GM12875 (cell line): ENCODE results near the gene TMEM92.

ENCODE experiments used
- H3K4me3 ChIP-seq: one replicate; pipeline ENCODE4 v1.5.1; 2011; ENCODE audit warnings: low read depth, low read length, control low read depth
- TF ChIP-seq, protein P1 (sequence below): IDR thresholded peaks from 2 replicates; pipeline ENCODE4 v1.5.1; 2011; ENCODE audit warnings: low read depth, mild to moderate bottlenecking, control low read depth, inconsistent platforms, low read length, moderate library complexity, borderline replicate concordance; ENCODE audit not compliant: insufficient read depth

TMEM92 gene

DNA sequence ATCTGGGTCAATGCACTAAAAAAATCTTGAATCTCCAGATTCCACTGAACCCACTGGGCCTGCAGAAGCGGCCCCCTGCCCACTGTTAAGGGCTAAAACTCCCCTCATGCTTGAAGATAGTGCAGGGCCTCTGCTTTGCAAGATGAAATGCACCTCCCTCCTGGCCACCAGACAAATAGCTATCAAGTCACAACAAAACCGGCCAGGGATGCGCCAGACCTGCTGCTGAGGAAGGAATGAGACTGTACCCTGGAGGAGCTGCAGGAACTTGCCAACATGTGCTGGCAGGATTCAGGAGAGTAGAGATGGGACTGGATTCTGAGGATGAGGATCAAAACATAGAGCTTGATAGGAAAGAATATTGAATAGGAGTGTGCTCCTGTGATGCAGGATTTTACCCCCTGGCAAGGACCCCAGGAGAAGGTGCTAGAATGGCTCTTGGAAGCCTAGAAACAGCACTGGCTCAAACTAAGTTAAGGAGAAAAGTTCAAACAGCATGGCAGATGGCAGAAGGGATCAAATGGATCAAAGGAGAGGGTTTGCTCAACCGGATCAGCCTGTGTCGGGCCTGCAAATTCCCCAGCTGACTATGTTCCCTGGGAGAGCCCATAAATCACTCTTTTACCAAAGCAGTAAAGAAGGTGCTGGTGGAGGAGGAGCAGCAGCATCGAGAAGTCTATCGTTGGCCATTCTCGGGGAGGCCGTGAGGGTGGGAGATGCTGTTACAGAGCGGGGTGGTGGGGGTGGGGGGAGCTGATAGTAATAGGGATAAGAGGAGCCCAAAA, 44.4 kb downstream of the TMEM92 start:
- no peak overlapping the region for H3K4me3 ChIP-seq
- TF ChIP-seq, protein P1, sequence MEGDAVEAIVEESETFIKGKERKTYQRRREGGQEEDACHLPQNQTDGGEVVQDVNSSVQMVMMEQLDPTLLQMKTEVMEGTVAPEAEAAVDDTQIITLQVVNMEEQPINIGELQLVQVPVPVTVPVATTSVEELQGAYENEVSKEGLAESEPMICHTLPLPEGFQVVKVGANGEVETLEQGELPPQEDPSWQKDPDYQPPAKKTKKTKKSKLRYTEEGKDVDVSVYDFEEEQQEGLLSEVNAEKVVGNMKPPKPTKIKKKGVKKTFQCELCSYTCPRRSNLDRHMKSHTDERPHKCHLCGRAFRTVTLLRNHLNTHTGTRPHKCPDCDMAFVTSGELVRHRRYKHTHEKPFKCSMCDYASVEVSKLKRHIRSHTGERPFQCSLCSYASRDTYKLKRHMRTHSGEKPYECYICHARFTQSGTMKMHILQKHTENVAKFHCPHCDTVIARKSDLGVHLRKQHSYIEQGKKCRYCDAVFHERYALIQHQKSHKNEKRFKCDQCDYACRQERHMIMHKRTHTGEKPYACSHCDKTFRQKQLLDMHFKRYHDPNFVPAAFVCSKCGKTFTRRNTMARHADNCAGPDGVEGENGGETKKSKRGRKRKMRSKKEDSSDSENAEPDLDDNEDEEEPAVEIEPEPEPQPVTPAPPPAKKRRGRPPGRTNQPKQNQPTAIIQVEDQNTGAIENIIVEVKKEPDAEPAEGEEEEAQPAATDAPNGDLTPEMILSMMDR = no peak

DNA sequence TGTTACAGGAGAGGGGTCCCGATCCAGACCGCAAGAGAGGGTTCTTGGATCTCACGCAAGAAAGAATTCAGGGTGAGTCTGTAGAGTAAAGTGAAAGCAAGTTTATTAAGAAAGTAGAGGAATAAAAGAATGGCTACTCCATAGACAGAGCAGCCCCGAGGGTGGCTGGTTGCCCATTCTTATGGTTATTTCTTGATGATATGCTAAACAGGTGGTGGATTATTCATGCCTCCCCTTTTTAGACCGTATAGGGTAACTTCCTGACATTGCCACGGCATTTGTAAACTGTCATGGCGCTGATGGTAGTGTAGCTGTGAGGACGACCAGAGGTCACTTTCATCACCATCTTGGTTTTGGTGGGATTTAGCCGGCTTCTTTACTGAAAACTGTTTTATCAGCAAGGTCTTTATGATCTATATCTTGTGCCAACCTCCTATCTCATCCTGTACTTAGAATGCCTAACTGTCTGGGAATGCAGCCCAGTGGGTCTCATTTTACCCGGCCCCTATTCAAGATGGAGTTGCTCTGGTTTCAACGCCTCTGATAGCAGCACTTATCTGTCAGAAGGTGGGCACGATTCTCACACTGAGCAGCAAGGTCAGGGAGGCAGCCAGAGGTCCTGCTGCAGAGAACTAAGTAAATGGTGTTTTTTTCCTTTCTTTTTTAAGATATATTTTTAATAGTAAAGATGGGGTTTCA, 45.2 kb downstream of the TMEM92 start:
- no peak overlapping the region for H3K4me3 ChIP-seq
- TF ChIP-seq, protein P1 = no peak

DNA sequence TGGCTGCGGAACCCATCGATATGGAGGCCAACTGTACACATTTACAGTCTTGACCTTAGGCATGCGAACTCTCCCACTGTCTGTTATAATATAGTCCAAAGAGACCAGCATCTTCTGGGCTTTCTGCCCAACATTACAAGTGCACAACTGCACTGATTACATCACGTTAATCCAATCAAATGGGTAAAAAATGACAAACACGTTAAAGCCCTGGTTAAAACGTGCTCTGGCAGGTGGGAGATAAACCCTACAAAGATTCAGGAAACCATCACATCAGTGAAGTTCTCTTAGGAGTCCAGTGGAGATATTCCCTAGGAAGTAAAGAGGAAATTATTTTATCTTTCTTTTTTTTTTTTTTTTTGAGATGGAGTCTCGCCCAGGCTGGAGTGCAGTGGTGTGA, 48.0 kb downstream of the TMEM92 start:
- TF ChIP-seq, protein P1 = no peak
- H3K4me3 ChIP-seq = no peak overlapping the region

DNA sequence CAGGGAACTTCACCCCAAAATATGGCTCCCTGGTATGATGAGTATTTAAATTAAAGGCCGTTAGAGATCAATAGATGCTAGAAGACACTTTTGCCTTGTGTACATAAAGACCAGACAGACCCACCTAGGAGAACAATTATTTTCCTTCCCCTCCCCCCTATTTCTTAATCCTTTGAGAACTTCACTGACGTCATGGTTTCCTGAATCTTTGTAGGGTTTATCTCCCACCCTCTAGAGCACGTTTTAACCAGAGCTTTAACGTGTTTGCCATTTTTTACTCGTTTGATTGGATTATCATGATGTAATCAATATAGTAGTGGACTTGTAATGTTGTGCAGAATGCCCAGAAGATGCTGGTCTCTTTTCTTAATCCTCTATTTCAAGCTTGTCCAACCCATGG, 48.8 kb downstream of the TMEM92 start:
- H3K4me3 ChIP-seq = no peak overlapping the region
- TF ChIP-seq, protein P1 = no peak

DNA sequence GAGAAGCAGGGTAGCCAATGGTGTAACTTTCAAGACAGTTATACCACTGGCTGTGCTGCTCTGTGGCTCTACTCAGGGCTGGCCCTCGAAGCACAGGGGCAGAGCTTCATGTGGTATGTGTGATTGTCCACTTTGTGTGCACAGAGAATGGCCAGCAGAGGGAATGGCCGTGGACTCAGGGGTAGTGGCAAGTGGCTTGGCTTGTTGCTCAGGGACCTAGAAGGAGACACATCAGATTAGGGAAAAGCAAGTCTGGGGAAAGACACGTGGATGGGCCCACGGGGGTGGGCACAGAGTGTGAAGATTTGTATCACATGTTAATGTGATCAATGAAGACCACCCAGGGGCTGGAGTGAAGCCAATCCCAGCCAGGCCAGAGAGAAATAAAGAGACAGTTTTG, 51.6 kb downstream of the TMEM92 start:
- H3K4me3 ChIP-seq = no peak overlapping the region
- TF ChIP-seq, protein P1 = no peak

DNA sequence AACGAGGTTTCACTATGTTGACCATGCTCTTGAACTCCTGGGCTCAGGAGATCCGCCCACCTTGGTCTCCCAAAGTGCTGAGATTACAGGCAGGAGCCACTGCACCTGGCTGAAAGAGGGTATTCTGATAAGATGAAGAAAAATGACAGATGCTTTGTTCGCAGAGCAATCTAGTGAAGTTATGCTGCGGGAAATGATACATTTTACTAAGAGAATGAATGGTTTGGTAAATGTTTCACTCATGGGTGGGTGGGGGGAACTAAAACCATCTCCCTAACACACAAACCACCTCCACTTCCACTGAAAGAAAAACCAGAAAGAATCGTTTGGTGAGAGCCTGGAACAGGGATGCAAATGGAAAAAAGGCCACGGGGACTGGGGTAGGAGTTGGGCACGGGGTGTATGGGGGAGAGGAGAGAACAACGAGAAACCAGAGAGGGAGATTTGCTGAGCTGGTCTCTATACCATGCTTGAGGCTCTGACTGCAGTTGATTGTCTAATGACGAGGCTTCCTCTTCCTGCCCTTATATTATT, 52.6 kb downstream of the TMEM92 start:
- TF ChIP-seq, protein P1 = no peak
- no peak overlapping the region for H3K4me3 ChIP-seq
